ENCODE data around the gene CTDP1.

DNA sequence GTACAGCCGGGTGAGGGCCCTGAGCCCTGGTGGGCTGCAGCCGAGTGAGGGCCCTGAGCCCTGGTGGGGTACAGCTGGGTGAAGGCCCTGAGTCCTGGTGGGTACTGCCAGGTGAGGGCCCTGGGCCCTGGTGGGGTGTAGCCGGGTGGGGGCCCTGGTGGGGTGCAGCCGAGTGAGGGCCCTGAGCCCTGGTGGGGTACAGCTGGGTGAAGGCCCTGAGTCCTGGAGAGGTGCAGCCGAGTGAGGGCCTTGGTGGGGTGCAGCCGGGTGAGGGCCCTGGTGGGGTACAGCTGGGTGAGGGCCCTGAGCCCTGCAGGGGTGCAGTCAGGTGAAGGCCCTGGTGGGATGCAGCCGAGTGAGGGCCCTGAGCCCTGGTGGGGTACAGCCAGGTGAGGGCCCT, 37.5 kb downstream of the CTDP1 start:
- TF ChIP-seq, protein P1, sequence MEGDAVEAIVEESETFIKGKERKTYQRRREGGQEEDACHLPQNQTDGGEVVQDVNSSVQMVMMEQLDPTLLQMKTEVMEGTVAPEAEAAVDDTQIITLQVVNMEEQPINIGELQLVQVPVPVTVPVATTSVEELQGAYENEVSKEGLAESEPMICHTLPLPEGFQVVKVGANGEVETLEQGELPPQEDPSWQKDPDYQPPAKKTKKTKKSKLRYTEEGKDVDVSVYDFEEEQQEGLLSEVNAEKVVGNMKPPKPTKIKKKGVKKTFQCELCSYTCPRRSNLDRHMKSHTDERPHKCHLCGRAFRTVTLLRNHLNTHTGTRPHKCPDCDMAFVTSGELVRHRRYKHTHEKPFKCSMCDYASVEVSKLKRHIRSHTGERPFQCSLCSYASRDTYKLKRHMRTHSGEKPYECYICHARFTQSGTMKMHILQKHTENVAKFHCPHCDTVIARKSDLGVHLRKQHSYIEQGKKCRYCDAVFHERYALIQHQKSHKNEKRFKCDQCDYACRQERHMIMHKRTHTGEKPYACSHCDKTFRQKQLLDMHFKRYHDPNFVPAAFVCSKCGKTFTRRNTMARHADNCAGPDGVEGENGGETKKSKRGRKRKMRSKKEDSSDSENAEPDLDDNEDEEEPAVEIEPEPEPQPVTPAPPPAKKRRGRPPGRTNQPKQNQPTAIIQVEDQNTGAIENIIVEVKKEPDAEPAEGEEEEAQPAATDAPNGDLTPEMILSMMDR (conservative IDR thresholded peaks at IDR 0.05; ENCODE audit: low read length), result no peak
- TF ChIP-seq EZH2phosphoT487 (IDR thresholded peaks at IDR 0.05; ENCODE audit: borderline replicate concordance, low read depth, low read length), result no peak
